ENCODE data around the gene ATG9B. TPM values are rescaled to one million over a fixed set of nuclear protein-coding genes. Genes with fewer than 3 reads are reported as not detected.
"Not testable (repeated sequence)": the region's sequence is repeated elsewhere in the genome, so short reads cannot be mapped to it uniquely, and the experiment has no call there.

ATG9B gene
- polyA plus RNA-seq, 1 donor from 2014 or later = 11.2 TPM

DNA sequence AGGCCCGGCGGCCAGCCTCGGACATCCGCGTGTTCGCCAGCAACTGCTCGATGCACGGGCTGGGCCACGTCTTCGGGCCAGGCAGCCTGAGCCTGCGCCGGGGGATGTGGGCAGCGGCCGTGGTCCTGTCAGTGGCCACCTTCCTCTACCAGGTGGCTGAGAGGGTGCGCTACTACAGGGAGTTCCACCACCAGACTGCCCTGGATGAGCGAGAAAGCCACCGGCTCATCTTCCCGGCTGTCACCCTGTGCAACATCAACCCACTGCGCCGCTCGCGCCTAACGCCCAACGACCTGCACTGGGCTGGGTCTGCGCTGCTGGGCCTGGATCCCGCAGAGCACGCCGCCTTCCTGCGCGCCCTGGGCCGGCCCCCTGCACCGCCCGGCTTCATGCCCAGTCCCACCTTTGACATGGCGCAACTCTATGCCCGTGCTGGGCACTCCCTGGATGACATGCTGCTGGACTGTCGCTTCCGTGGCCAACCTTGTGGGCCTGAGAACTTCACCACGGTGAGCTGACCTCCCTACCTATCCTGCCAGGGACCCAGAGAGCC is 24.7 kb upstream of the ATG9B start:
- Mint-ChIP-seq H3K36me3 (peaks cover 1% of the 10 kb centered on the region), H3K9me3 (no peaks in the 10 kb centered on the region), H3K27me3 (peaks cover 11% of the 10 kb centered on the region), H3K4me3 (no peak overlapping the region), H3K27ac (no peak overlapping the region), H3K4me1 (peaks cover 0 to 4% (median 0%) of the 10 kb centered on the region in 3 donors)

DNA sequence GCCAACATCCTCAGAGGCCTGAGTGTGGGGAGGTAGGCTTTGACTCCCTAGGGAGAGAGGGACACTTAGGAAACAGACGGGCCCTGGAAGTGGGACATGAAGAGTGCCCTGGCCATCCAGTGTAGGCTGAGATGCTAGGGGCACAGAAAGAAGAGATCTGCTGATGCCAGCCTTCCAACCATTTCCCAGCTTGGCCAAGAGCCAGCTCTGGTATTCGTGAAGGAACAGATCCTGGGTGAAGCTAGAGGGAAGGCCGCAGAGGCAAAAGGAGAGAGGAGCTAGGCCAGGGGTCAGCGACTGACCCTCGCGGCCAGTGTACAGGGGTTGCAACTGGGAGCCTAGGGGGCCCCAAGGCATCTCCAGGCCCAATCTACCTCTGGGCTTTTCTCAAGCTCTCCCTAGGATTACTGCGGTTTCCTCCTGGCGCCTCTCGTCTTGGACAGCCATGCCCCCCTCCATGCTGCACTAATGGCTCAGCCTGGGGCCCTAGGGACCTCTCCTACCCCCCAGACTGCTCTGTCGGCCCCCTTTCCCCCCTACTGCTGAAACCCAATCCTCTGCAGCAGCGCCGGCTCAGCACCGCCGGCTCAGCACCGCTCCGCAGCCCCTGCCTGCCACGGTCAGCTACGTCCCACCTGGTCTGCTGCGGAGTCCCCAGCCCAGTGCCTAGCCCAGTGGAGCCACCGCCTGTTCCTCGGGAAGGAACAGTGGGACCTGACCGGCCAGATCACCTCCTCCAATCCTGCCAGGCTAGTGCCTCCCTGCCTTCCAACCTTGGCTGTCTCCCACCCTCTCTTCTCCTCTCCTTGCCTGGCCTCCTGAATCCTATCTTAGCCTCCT is 23.9 kb upstream of the ATG9B start, which contains the start of gene ASIC3:
Gene ASIC3 (plus strand): TSS at position 556 of the 840 bp plus-strand sequence. CDS start 355 bp downstream, outside the sequence.
- H3K36me3 Mint-ChIP-seq = peaks cover 1% of the 10 kb centered on the region
- peaks cover 0 to 4% (median 0%) of the 10 kb centered on the region in 3 donors for H3K4me1 Mint-ChIP-seq
- H3K27ac Mint-ChIP-seq = peak within 1 kb of the TSS in 1 of 3 donors; percentile 62
- H3K27me3 Mint-ChIP-seq = peaks cover 11% of the 10 kb centered on the region
- H3K9me3 Mint-ChIP-seq = no peaks in the 10 kb centered on the region
- H3K4me3 Mint-ChIP-seq = no peak within 1 kb of the TSS

DNA sequence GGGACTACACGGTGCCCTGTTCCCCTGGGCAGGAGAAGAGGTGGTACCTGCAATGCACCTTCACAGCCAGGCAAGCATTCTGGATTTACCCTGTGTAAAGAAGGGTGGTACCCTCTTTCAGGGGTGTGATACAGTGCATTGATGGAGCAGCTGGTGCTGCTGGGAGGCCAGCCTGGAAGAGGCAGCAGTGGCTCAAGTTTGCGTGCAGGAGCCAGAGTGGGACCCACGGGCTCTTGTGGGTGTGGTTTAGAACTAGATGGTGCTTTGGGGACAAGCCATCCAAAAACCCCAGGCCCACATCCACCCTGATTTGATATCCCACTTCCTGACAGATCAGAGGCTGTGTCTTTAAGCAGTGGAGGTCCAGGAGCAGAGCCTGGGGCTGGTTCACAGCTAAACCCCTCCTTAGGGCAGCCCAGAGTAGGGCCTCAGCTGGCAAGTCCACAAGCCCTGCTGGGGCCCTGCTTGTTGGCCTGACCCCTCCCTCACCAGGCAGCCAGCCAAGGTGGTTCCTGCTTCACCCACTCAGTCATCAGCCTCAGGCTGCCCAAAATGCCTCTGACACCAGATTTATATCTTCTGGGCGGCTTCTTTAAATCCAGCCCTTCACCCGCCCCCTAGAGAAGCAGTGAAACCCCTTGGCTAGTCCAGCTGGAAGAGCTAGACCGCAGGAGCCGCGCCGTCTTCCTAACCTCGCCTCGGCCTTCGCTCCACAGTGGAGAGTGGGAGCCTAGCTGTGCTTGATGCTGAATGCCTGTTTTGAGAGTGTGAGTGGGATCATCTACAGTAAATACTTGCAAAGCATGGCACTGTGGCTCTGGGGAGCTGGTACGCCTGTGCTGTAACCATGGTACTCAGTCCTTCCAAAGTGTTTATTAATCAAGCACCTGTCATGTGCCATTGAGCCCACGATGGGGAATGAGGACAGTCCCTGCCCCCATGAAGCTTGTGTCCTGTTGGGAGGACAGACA is 22.6 kb upstream of the ATG9B start:
- H3K27me3 Mint-ChIP-seq = peaks cover 6% of the 10 kb centered on the region
- peak overlapping the region in 1 of 3 donors; percentile 62 for H3K27ac Mint-ChIP-seq
- H3K4me3 Mint-ChIP-seq = no peak overlapping the region
- H3K9me3 Mint-ChIP-seq = no peaks in the 10 kb centered on the region
- no peaks in the 10 kb centered on the region for H3K36me3 Mint-ChIP-seq
- H3K4me1 Mint-ChIP-seq = peaks cover 0 to 2% (median 0%) of the 10 kb centered on the region in 3 donors

DNA sequence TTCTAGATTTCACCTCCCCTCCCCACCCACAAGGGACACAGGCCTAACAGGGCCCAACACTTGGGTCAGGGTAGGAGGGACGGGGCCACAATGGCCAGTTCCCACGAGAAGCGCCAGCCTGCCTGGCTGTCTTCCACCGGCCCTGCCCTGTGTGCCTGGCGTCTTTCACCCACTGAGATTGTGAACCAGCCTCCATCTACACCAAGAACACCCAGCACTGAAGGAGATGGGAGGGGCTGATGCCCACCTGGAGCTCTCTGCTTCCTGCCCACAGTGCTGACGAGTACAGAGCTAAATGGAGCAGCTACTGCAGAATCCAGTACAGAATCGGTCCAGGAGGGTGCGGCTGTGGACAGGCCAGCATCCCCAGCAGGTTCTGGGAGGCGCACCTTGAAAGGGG is 21.7 kb upstream of the ATG9B start:
- H3K27ac Mint-ChIP-seq = no peak overlapping the region
- no peak overlapping the region for H3K4me3 Mint-ChIP-seq
- no peaks in the 10 kb centered on the region for H3K36me3 Mint-ChIP-seq
- no peaks in the 10 kb centered on the region for H3K9me3 Mint-ChIP-seq
- no peaks in the 10 kb centered on the region for H3K4me1 Mint-ChIP-seq
- peaks cover 1% of the 10 kb centered on the region for H3K27me3 Mint-ChIP-seq

DNA sequence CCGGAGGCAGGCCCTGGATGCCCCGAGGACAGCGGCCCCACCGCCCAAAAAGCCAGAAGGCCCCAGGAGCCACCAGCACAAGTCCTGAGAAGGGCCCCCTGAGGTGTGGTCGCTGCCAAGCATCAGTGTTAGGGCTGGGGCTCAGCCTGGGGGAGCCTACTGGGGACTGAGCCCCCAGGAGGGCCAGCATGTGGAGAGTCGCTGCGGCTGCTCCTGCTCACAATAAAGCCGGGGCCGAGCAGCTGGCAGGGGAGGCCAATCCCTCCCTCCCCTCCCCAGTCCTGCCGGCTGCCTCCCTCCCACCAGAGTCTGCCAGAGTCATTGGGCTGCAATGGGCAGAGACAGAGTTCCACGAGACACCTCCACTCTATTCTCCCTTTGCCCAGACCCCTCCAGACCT is 21.0 kb upstream of the ATG9B start:
- Mint-ChIP-seq H3K36me3 (no peaks in the 10 kb centered on the region), H3K4me1 (no peaks in the 10 kb centered on the region), H3K27me3 (no peaks in the 10 kb centered on the region), H3K27ac (peak overlapping the region in 1 of 3 donors; percentile 59), H3K9me3 (no peaks in the 10 kb centered on the region), H3K4me3 (no peak overlapping the region)

DNA sequence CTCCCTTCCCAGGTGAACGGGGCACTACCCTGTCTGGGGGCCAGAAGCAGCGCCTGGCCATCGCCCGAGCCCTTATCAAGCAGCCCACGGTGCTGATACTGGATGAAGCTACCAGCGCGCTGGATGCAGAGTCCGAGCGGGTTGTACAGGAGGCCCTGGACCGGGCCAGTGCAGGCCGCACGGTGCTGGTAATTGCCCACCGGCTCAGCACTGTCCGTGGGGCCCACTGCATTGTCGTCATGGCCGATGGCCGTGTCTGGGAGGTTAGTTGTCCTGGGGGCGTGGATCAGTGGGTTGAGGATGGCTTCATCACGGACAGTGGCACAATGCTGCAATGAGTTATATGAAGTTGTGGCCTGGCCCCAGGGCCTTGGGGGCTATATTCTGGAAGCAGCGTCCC is 19.7 kb upstream of the ATG9B start:
- Mint-ChIP-seq H3K4me3 (no peak overlapping the region), H3K9me3 (no peaks in the 10 kb centered on the region), H3K27ac (peak overlapping the region in 1 of 3 donors; percentile 59), H3K27me3 (no peaks in the 10 kb centered on the region), H3K36me3 (no peaks in the 10 kb centered on the region), H3K4me1 (no peaks in the 10 kb centered on the region)

DNA sequence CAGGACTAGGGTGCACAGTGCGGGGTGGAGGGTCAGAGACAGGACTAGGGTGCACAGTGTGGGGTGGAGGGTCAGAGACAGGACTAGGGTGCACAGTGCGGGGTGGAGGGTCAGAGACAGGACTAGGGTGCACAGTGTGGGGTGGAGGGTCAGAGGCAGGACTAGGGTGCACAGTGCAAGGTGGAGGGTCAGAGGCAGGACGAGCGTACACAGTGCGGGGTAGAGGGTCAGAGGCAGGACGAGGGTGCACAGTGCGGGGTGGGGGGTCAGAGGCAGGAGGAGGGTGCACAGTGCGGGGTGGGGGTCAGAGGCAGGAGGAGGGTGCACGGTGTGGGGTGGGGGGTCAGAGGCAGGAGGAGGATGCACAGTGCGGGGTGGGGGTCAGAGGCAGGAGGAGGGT is 19.2 kb upstream of the ATG9B start:
- not testable (repeated sequence) for H3K36me3 Mint-ChIP-seq, H3K4me3 Mint-ChIP-seq, H3K4me1 Mint-ChIP-seq, H3K27me3 Mint-ChIP-seq, H3K9me3 Mint-ChIP-seq, H3K27ac Mint-ChIP-seq

DNA sequence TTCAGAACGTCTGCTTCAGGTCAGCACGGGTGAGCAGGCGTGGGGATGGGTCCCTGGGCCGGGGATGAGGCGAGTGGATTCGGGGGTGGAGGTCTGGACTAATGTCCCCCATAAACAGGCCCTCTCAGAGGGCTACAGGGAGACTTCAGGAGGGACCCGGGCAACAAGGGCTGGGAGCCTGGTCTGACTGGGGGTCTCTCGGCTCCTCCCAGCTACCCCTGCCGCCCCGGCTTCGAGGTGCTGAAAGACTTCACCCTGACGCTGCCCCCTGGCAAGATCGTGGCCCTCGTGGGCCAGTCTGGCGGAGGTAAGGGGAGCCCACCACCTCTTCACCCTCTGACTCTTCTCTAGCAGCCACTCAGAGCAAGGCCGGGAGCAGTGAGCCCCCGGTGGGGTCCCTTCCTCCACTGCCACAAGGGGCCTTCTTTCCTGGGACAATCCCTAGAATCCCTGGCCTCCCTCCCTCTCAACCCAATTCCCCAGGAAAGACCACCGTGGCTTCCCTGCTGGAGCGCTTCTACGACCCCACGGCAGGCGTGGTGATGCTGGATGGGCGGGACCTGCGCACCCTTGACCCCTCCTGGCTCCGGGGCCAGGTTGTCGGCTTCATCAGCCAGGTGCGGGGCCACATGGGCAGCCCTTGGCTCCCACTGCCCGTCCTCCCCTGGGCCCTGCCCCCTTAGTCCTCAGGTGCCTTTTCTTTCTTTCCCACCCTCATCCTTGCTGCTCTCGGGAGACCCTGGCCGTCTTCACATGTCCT is 16.5 kb upstream of the ATG9B start:
- no peak overlapping the region for H3K4me3 Mint-ChIP-seq
- H3K36me3 Mint-ChIP-seq = peaks cover 3% of the 10 kb centered on the region
- no peak overlapping the region for H3K27ac Mint-ChIP-seq
- H3K9me3 Mint-ChIP-seq = no peaks in the 10 kb centered on the region
- no peaks in the 10 kb centered on the region for H3K27me3 Mint-ChIP-seq
- no peaks in the 10 kb centered on the region for H3K4me1 Mint-ChIP-seq

DNA sequence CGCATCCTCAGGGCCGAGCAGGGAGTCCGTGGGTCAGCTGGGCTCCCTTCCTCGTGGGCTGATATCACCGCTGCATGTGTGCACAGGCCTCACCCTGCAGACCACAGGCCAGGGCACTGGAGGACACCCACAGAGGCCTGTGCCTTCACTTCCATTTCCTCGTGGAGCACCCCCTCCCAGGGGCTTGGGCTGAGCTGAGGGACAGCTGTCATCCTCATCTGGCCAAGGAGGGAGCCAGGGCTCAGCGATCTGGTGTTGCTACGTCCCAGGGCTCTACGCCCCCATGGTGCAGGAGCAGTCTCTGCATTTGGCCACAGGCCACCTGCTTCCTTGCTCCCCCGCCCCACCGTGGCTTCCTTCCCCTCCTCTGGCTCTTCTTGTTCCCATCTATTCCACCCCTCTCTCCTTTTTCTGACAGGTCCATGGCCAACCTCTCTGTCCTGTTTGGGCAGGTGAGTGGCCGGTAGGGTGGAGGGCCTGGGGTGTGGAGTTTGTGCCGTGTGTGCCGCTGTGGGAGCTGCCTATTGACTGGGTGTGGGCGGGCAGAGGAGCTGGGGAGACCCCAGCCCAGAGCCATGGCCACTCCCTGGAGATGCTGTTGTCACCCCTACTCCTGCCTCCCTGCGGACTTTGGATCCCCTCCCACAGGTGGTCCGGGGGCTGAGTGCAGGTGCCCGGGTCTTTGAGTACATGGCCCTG is 15.7 kb upstream of the ATG9B start:
- Mint-ChIP-seq H3K27me3 (no peaks in the 10 kb centered on the region), H3K36me3 (peaks cover 3% of the 10 kb centered on the region), H3K9me3 (no peaks in the 10 kb centered on the region), H3K4me1 (no peaks in the 10 kb centered on the region), H3K4me3 (no peak overlapping the region), H3K27ac (no peak overlapping the region)

DNA sequence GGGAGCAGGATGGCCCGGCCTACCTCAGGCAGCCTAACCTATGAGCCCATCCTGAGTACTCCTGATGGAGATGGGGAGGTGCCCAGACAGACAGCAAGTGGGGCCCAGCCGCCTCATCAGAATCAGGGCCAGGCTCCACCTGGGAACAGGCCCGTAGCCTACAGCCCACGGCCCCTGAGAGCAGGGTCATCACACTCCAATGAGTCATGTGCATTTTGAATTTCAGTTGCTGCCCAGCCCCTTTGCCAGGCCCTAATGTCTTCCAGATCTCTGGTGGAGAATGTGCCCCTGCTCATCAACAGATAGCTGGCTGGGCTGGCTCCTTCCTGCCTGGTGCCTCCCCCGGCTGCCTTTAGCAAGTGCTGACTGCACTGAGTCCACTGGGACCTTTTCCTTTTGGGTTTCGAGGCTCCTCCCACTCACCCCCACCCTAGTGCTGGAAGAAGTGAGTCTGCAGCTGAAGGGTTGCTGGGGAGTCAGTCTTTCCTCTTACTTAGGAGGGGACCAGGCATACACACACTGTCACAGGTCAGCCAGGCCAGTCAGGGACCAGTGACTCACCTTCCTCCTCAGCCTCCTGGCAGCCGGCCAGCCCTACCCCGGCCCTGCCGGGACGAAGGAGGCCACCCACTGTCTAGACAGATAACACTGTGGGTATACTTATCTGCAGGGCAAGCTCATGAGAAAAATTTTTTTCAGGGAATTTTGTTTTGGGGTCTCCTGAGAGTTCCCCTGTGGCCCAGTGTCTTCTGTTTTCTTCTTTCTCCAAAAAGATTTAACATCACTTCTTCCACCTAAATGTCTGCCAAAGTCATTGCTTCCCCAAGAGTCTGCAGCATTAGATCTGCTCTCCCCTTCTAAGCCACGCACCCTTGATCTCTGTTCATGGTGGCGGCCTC is 14.9 kb upstream of the ATG9B start:
- Mint-ChIP-seq H3K4me3 (no peak overlapping the region), H3K4me1 (no peaks in the 10 kb centered on the region), H3K36me3 (peaks cover 3% of the 10 kb centered on the region), H3K9me3 (no peaks in the 10 kb centered on the region), H3K27ac (peak overlapping the region in 1 of 3 donors; percentile 43), H3K27me3 (no peaks in the 10 kb centered on the region)

DNA sequence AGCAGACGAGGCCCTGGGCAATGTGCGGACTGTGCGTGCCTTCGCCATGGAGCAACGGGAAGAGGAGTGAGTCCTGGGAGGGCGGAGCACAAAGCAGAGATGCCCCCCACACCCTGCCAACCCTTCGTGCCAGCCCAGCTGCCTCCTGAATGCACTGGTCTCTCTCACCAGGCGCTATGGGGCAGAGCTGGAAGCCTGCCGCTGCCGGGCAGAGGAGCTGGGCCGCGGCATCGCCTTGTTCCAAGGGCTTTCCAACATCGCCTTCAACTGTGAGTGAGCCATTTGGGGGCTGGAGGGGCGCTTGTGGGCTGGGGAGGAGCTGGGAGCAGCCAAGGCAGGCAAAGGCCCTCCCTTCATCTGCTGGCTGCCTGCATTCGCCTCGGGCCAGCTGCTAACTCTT is 11.6 kb upstream of the ATG9B start:
- no peak overlapping the region for H3K27ac Mint-ChIP-seq
- no peaks in the 10 kb centered on the region for H3K9me3 Mint-ChIP-seq
- peaks cover 0 to 2% (median 0%) of the 10 kb centered on the region in 3 donors for H3K4me1 Mint-ChIP-seq
- no peak overlapping the region for H3K4me3 Mint-ChIP-seq
- H3K27me3 Mint-ChIP-seq = no peaks in the 10 kb centered on the region
- peaks cover 8% of the 10 kb centered on the region for H3K36me3 Mint-ChIP-seq

DNA sequence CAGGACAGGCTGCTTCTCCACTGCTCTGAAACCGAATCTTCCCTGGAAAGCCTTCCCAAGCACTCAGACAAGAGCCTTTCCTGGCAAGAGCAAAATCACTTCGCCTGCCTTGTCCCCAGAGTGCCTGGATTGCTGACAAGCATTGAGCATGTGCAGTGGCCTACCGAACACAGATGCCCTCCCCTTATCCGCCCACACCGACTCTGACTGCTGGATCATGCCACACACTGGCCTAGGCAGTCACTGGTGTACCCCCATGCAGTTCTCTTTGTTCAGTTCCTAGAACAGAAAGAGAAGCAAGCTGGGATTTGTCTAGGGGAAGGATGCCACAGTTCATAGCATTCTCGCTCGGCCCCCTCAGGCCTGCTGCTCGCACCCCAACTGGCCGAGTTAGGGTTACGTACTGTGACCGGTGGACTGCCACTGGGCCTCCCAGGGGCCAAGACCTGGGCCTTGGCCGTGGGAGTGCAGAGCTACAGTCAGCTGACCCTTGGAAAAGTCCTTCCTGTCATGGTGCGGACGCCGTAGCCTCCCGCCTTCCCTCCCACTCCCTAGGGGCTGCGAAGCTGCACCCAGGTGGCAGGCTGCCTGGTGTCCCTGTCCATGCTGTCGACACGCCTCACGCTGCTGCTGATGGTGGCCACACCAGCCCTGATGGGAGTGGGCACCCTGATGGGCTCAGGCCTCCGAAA is 10.9 kb upstream of the ATG9B start:
- H3K9me3 Mint-ChIP-seq = no peaks in the 10 kb centered on the region
- H3K4me3 Mint-ChIP-seq = no peak overlapping the region
- peaks cover 8% of the 10 kb centered on the region for H3K36me3 Mint-ChIP-seq
- no peaks in the 10 kb centered on the region for H3K27me3 Mint-ChIP-seq
- H3K27ac Mint-ChIP-seq = no peak overlapping the region
- peaks cover 0 to 2% (median 0%) of the 10 kb centered on the region in 3 donors for H3K4me1 Mint-ChIP-seq

Measured in IgD-negative memory B cell (primary cell).